NCI-H446 (cell line): ENCODE data around the gene BANP.
"Not testable (repeated sequence)": the region's sequence is repeated elsewhere in the genome, so short reads cannot be mapped to it uniquely, and the experiment has no call there.

Source experiments
- DNase-seq, 2 experiments: peaks; one replicate each; lab custom pipeline; 2025; lab: John Stamatoyannopoulos, UW

The BANP gene

GRCh38 chr16:88014954-88015805 is 63.9 kb downstream of the BANP start:
- DNase-seq, result no peak

GRCh38 chr16:88015806-88016140 is 64.5 kb downstream of the BANP start:
- DNase-seq, result no peak

- DNase-seq, result not testable (repeated sequence)
Observed at GRCh38 chr16:88016386-88016785, 65.2 kb downstream of the BANP start.

GRCh38 chr16:88016964-88017363 is 65.7 kb downstream of the BANP start:
- DNase-seq, result no peak

- DNase-seq, result no peak
Observed at GRCh38 chr16:88017587-88018101, 66.4 kb downstream of the BANP start.

- not testable (repeated sequence) for DNase-seq
Observed at GRCh38 chr16:88018382-88018781, 67.1 kb downstream of the BANP start.

- not testable (repeated sequence) for DNase-seq
Observed at GRCh38 chr16:88019041-88019820, 68.0 kb downstream of the BANP start.

GRCh38 chr16:88019821-88020515 is 68.7 kb downstream of the BANP start:
- DNase-seq, result no peak

GRCh38 chr16:88020516-88020885 is 69.3 kb downstream of the BANP start:
- no peak for DNase-seq

GRCh38 chr16:88021041-88021970 is 70.1 kb downstream of the BANP start:
- DNase-seq, result not testable (repeated sequence)

- no peak for DNase-seq
Observed at GRCh38 chr16:88022076-88023042, 71.1 kb downstream of the BANP start.

GRCh38 chr16:88023366-88023765 is 72.1 kb downstream of the BANP start:
- no peak for DNase-seq

GRCh38 chr16:88023786-88024185 is 72.6 kb downstream of the BANP start:
- DNase-seq, result no peak

- not testable (repeated sequence) for DNase-seq
Observed at GRCh38 chr16:88024491-88025085, 73.4 kb downstream of the BANP start.

- DNase-seq, result not testable (repeated sequence)
Observed at GRCh38 chr16:88025086-88025492, 73.9 kb downstream of the BANP start.

GRCh38 chr16:88025828-88026555 is 74.8 kb downstream of the BANP start:
- not testable (repeated sequence) for DNase-seq

GRCh38 chr16:88026964-88027938 is 76.0 kb downstream of the BANP start:
- no peak for DNase-seq
